Hepatocyte (in vitro differentiated cells): Measurements from ENCODE around the gene SLC7A9.

Source experiments
- CTCF ChIP-seq: fragments of 200-600 bp; sonication (generic); IDR thresholded peaks from 2 replicates; pipeline ENCODE4 v1.5.1; 2016; ENCODE audit warnings: antibody characterized with exemption, mild to moderate bottlenecking; ENCODE audit not compliant: poor library complexity
- EZH2 ChIP-seq: fragments of 200-600 bp; sonication (generic); IDR thresholded peaks from 2 replicates; pipeline ENCODE4 v1.6.1; 2016; ENCODE audit warnings: antibody characterized with exemption, mild to moderate bottlenecking, borderline replicate concordance

GRCh38 chr19:32843716-32844245 lies 25.8 kb downstream of the SLC7A9 start:
- TF ChIP-seq CTCF (no peak), EZH2 (no peak)
